Natural killer cell (primary cell): ENCODE data around the gene COQ8B. TPM values are rescaled to one million over a fixed set of nuclear protein-coding genes. Genes with fewer than 3 reads are reported as not detected.

Source experiments
- ATAC-seq, 3 donors: fragments of 150-1000 bp in 2 of 3; fragments of 200-7000 bp in 1 of 3; cut with Tn5 transposase; 1 replicate in 1 of 3; 2 replicates in 2 of 3; pipeline ENCODE4 v1.10.0; 2021; ENCODE audit warnings: mild to moderate bottlenecking in 2 of 3, moderate library complexity in 2 of 3
- DNase-seq, 2 donors: peaks; one replicate each; pipeline versions ENCODE4 v3.0.0 to v3.0.0-alpha.2; 2013 to 2021; ENCODE audit warnings: mixed read lengths in 1 of 2
- H3K27ac ChIP-seq: one replicate; pipeline ENCODE4 v1.5.1; 2013; ENCODE audit warnings: mild to moderate bottlenecking, low read length
- H3K27me3 ChIP-seq: one replicate; pipeline ENCODE4 v1.6.1; 2013; ENCODE audit warnings: low read length; ENCODE audit not compliant: control insufficient read depth, insufficient read depth
- H3K36me3 ChIP-seq: one replicate; pipeline ENCODE4 v1.6.1; 2013; ENCODE audit warnings: low read length; ENCODE audit not compliant: control insufficient read depth, insufficient read depth
- H3K4me1 ChIP-seq: one replicate; pipeline ENCODE4 v1.6.1; 2013; ENCODE audit warnings: low read length; ENCODE audit not compliant: control insufficient read depth, insufficient read depth
- H3K4me3 ChIP-seq: one replicate; pipeline ENCODE4 v1.5.1; 2013; ENCODE audit warnings: low read length
- H3K9me3 ChIP-seq: one replicate; pipeline ENCODE4 v1.6.1; 2013; ENCODE audit warnings: low read length; ENCODE audit not compliant: control insufficient read depth, insufficient read depth
- H3K27ac Mint-ChIP-seq, 2 donors: one replicate each; pipeline ENCODE4 v1.8.0; 2022; ENCODE audit warnings: mild to moderate bottlenecking in 2 of 2, mixed read lengths in 2 of 2, moderate library complexity in 1 of 2
- H3K27me3 Mint-ChIP-seq, 2 donors: one replicate each; pipeline ENCODE4 v1.8.0; 2022; ENCODE audit warnings: low read depth in 2 of 2, mixed read lengths in 2 of 2
- H3K36me3 Mint-ChIP-seq: one replicate; pipeline ENCODE4 v1.8.0; 2022; ENCODE audit warnings: mixed read lengths
- H3K4me1 Mint-ChIP-seq, 2 donors: one replicate each; pipeline ENCODE4 v1.8.0; 2022; ENCODE audit warnings: mixed read lengths in 2 of 2
- H3K4me3 Mint-ChIP-seq: one replicate; pipeline ENCODE4 v1.8.0; 2022; ENCODE audit warnings: mild to moderate bottlenecking, moderate library complexity, mixed read lengths
- H3K9me3 Mint-ChIP-seq, 2 donors: one replicate each; pipeline ENCODE4 v1.8.0; 2022; ENCODE audit warnings: mixed read lengths in 2 of 2
- CTCF ChIP-seq: fragments of 200-600 bp; IDR thresholded peaks from one replicate; pipeline ENCODE4 v1.8.0; 2022; ENCODE audit warnings: antibody characterized with exemption
- WGBS: methylation state at CpG from one replicate; pipeline ENCODE4 v1.1.7; 2013; ENCODE audit warnings: missing lambda C conversion rate; ENCODE audit not compliant: insufficient coverage; 5-methylcytosine and 5-hydroxymethylcytosine counted together
- intact Hi-C: fragments of 100-400 bp; cut with micrococcal nuclease; formaldehyde crosslinking; loops from one replicate; pipeline ENCODE4 v1.14.2; 2022
- total RNA-seq, 4 donors: library from RNA; stranded (reverse); fragments of 120-200 nt in 1 of 4; gene quantifications; one replicate each; pipeline versions ENCODE4 v1.2.3 to v1.2.4, GENCODE V29; 2013 to 2022

COQ8B gene
- total RNA-seq, 3 donors from 2014 or later (not counting 1 experiment from before 2014, with no cell fraction given), result 31.8 to 46.7 (median 39.6) TPM

- peaks cover 57% of the 10 kb centered on the region for H3K4me1 ChIP-seq
- no peak overlapping the region for H3K27ac ChIP-seq
- H3K4me3 Mint-ChIP-seq, result no peak overlapping the region
- TF ChIP-seq CTCF, result no peak
- H3K36me3 ChIP-seq, result peaks cover 39% of the 10 kb centered on the region
- intact Hi-C loops, result no loop called here
- no peaks in the 10 kb centered on the region for H3K9me3 Mint-ChIP-seq
- H3K9me3 ChIP-seq, result no peaks in the 10 kb centered on the region
- H3K27me3 ChIP-seq, result no peaks in the 10 kb centered on the region
- peak overlapping the region; percentile 44 to 56 for H3K27ac Mint-ChIP-seq
- WGBS, result 65% methylated on average over 10 of the region's 11 CpGs
- H3K4me3 ChIP-seq, result no peak overlapping the region
- ATAC-seq (peak in 1 of 3 donors; percentile 26), DNase-seq (peak in 1 of 2 donors; percentile 62)
- H3K36me3 Mint-ChIP-seq, result peaks cover 17% of the 10 kb centered on the region
- H3K27me3 Mint-ChIP-seq, result no peaks in the 10 kb centered on the region
- H3K4me1 Mint-ChIP-seq, result peaks cover 39% of the 10 kb centered on the region in 2 donors
Observed at GRCh38 chr19:40756502-40757110, 39.9 kb upstream of the COQ8B start.

DNA sequence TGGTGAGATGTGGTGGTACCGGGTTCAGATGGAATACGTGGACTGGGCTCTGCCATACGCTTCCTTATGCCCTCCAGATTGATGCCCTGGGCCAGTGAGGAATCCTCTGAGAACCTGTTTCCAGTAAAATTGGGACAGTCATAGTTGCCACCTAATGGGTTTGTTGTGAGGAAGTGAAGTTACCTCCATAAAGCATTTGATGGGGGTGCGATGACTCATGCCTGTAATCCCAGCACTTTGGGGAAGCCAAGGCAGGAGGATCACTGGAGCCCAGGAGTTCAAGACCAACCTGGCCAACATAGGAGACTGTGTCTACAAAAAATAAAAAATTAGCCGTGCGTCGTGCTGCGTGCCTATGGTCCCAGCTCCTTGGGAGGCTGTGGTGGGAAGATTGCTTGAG, 39.1 kb upstream of the COQ8B start:
- no peak overlapping the region for H3K4me3 Mint-ChIP-seq
- H3K4me1 Mint-ChIP-seq, result peaks cover 46% of the 10 kb centered on the region in 2 donors
- ATAC-seq (no peak), DNase-seq (no peak)
- peaks cover 61% of the 10 kb centered on the region for H3K4me1 ChIP-seq
- H3K36me3 ChIP-seq, result peaks cover 32% of the 10 kb centered on the region
- H3K27me3 Mint-ChIP-seq, result no peaks in the 10 kb centered on the region
- TF ChIP-seq CTCF, result no peak
- H3K36me3 Mint-ChIP-seq, result peaks cover 15% of the 10 kb centered on the region
- no peak overlapping the region for H3K27ac ChIP-seq
- H3K27ac Mint-ChIP-seq, result peak overlapping the region; percentile 49 to 74
- no peaks in the 10 kb centered on the region for H3K9me3 ChIP-seq
- intact Hi-C loops, result no loop called here
- H3K27me3 ChIP-seq, result no peaks in the 10 kb centered on the region
- no peak overlapping the region for H3K4me3 ChIP-seq
- no peaks in the 10 kb centered on the region for H3K9me3 Mint-ChIP-seq
- 93% methylated on average over 8 of the region's 8 CpGs for WGBS

DNA sequence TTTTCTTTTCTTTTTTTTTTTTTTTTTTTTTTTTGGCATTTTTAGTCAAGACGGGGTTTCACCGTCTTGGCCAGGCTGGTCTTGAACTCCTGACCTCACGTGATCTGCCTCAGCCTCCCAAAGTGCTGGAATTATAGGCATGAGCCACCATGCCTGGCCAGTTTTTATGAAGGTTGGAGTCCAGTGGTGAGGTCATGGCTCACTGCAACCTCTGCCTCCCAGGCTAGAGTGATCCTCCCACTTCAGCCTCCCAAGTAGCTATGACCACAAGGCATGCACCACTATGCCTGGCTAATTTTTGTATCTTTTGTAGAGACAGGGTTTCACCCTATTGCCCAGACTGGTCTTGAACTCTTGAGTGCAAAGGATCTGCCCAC, 38.5 kb upstream of the COQ8B start:
- intact Hi-C loops, result no loop called here
- peaks cover 61% of the 10 kb centered on the region for H3K4me1 ChIP-seq
- no peaks in the 10 kb centered on the region for H3K27me3 ChIP-seq
- Mint-ChIP-seq H3K4me1 (peaks cover 48 to 50% of the 10 kb centered on the region in 2 donors), H3K27ac (peak overlapping the region; percentile 74 to 86), H3K27me3 (no peaks in the 10 kb centered on the region), H3K4me3 (peak overlapping the region; percentile 13), H3K36me3 (peaks cover 9% of the 10 kb centered on the region), H3K9me3 (no peaks in the 10 kb centered on the region)
- TF ChIP-seq CTCF, result no peak
- no peak overlapping the region for H3K4me3 ChIP-seq
- peaks cover 27% of the 10 kb centered on the region for H3K36me3 ChIP-seq
- ATAC-seq (no peak), DNase-seq (no peak)
- H3K9me3 ChIP-seq, result no peaks in the 10 kb centered on the region
- H3K27ac ChIP-seq, result no peak overlapping the region
- WGBS, result 80% methylated on average over 3 of the region's 3 CpGs
